ENCODE results near the gene ERF. TPM values are rescaled to one million over a fixed set of nuclear protein-coding genes. Genes with fewer than 3 reads are reported as not detected.

The ERF gene
- total RNA-seq, 1 donor from 2014 or later, result 42.1 TPM

GRCh38 chr19:42206871-42207755, 47.8 kb downstream of the ERF start:
- DNase-seq, result no peak
- intact Hi-C loops (cut with DNase I), result no loop called here
- ATAC-seq (ENCODE audit: poor library complexity), result no peak

- DNase-seq (no peak), ATAC-seq (ENCODE audit: poor library complexity) (no peak)
- intact Hi-C loops (cut with DNase I), result no loop called here
These were observed 50.3 kb downstream of the ERF start for GRCh38 chr19:42204664-42205063.

GRCh38 chr19:42203700-42204099, 51.2 kb downstream of the ERF start:
- ATAC-seq (ENCODE audit: poor library complexity) (no peak), DNase-seq (no peak)
- intact Hi-C loops (cut with DNase I), result no loop called here

GRCh38 chr19:42202290-42202880, 52.5 kb downstream of the ERF start:
- intact Hi-C loops (cut with DNase I), result no loop called here
- DNase-seq (no peak), ATAC-seq (ENCODE audit: poor library complexity) (no peak)

GRCh38 chr19:42201489-42202289, 53.2 kb downstream of the ERF start:
- intact Hi-C loops (cut with DNase I), result no loop called here
- ATAC-seq (ENCODE audit: poor library complexity) (peak; percentile 63), DNase-seq (peak; percentile 65)

GRCh38 chr19:42200116-42200715, 54.7 kb downstream of the ERF start:
- ATAC-seq (ENCODE audit: poor library complexity) (no peak), DNase-seq (no peak)
- intact Hi-C loops (cut with DNase I), result no loop called here

- peak; percentile 61 for ATAC-seq (ENCODE audit: poor library complexity)
- intact Hi-C loops (cut with DNase I), result no loop called here
- DNase-seq, result peak; percentile 77
These were observed 55.4 kb downstream of the ERF start for GRCh38 chr19:42199440-42200115.

GRCh38 chr19:42198676-42199439, 56.1 kb downstream of the ERF start:
- no peak for DNase-seq
- ATAC-seq (ENCODE audit: poor library complexity), result peak; percentile 5
- intact Hi-C loops (cut with DNase I), result no loop called here

Other genes with a start within 250 kb of the ERF start
- 4.0 TPM for gene GRIK5, start 184.9 kb downstream of the ERF start, total RNA-seq
- gene ZNF574, start 179.0 kb downstream of the ERF start, total RNA-seq, result 8.4 TPM
- gene POU2F2, start 122.7 kb downstream of the ERF start, total RNA-seq, result 0.91 TPM
- 14.8 TPM for gene DEDD2, start 37.5 kb downstream of the ERF start, total RNA-seq
- gene ZNF526, start 34.8 kb downstream of the ERF start, total RNA-seq, result 5.4 TPM
- 35.6 TPM for gene GSK3A, start 12.5 kb downstream of the ERF start, total RNA-seq
- 33.6 TPM for gene CIC, start 14.1 kb upstream of the ERF start, total RNA-seq
- not detected for gene PRR19, start 47.0 kb upstream of the ERF start, total RNA-seq
- gene PAFAH1B3, start 47.5 kb upstream of the ERF start, total RNA-seq, result 4.3 TPM
- gene TMEM145, start 58.2 kb upstream of the ERF start, total RNA-seq, result 0.11 TPM
- 34.3 TPM for gene MEGF8, start 70.5 kb upstream of the ERF start, total RNA-seq
- gene CNFN, start 135.2 kb upstream of the ERF start, total RNA-seq, result 1.1 TPM
- gene LIPE, start 172.3 kb upstream of the ERF start, total RNA-seq, result 61.4 TPM
- not detected for gene CXCL17, start 187.8 kb upstream of the ERF start, total RNA-seq